GM03348 (cell line): ENCODE data around the gene MICALL1.
"Not testable (repeated sequence)": the region's sequence is repeated elsewhere in the genome, so short reads cannot be mapped to it uniquely, and the experiment has no call there.

Source experiments
- DNase-seq: peaks from one replicate; pipeline ENCODE4 v3.0.0; 2012; ENCODE audit warnings: low spot score

Gene MICALL1

GRCh38 chr22:37954686-37955085 is 48.6 kb downstream of the MICALL1 start:
- no peak for DNase-seq

GRCh38 chr22:37955825-37956397 is 49.8 kb downstream of the MICALL1 start:
- DNase-seq: not testable (repeated sequence)

- DNase-seq: no peak
Measured at GRCh38 chr22:37957232-37957631, 51.1 kb downstream of the MICALL1 start.

- DNase-seq: no peak
Measured at GRCh38 chr22:37959231-37959825, 53.2 kb downstream of the MICALL1 start.

GRCh38 chr22:37961062-37961461 is 55.0 kb downstream of the MICALL1 start:
- DNase-seq: no peak

GRCh38 chr22:37965940-37966664 is 60.0 kb downstream of the MICALL1 start:
- no peak for DNase-seq

- DNase-seq: no peak
Measured at GRCh38 chr22:37967147-37967546, 61.0 kb downstream of the MICALL1 start.

- DNase-seq: no peak
Measured at GRCh38 chr22:37967637-37968451, 61.7 kb downstream of the MICALL1 start.

- no peak for DNase-seq
Measured at GRCh38 chr22:37968452-37969251, 62.6 kb downstream of the MICALL1 start.

GRCh38 chr22:37970864-37971263 is 64.8 kb downstream of the MICALL1 start:
- no peak for DNase-seq

GRCh38 chr22:37971475-37972434 is 65.7 kb downstream of the MICALL1 start:
- DNase-seq: no peak

GRCh38 chr22:37972527-37972926 is 66.4 kb downstream of the MICALL1 start:
- DNase-seq: no peak

- DNase-seq: no peak
Measured at GRCh38 chr22:37973271-37974170, 67.4 kb downstream of the MICALL1 start.

- DNase-seq: no peak
Measured at GRCh38 chr22:37975153-37975552, 69.1 kb downstream of the MICALL1 start.

- DNase-seq: not testable (repeated sequence)
Measured at GRCh38 chr22:37976022-37976421, 69.9 kb downstream of the MICALL1 start.

GRCh38 chr22:37976547-37976946 is 70.5 kb downstream of the MICALL1 start:
- DNase-seq: no peak

GRCh38 chr22:37979782-37980181 is 73.7 kb downstream of the MICALL1 start:
- no peak for DNase-seq

GRCh38 chr22:37981282-37982011 is 75.3 kb downstream of the MICALL1 start:
- DNase-seq: no peak
